CD14-positive monocyte (primary cell): Measurements from ENCODE around the gene ACO2. TPM values are rescaled to one million over a fixed set of nuclear protein-coding genes. Genes with fewer than 3 reads are reported as not detected.

ENCODE experiments used
- DNase-seq, 3 donors: peaks; one replicate each; pipeline ENCODE4 v3.0.0-alpha.2; 2011 to 2022
- H2AFZ ChIP-seq: 2 replicates; pipeline ENCODE4 v1.6.0; 2012; ENCODE audit warnings: mild to moderate bottlenecking, low read depth, low read length, inconsistent platforms; ENCODE audit not compliant: insufficient read depth, poor library complexity, severe bottlenecking
- H3K27ac ChIP-seq, 2 donors: 1 replicate in 1 of 2; 2 replicates in 1 of 2; pipeline ENCODE4 v1.5.1; 2012 to 2013; ENCODE audit warnings: low read length in 2 of 2, control low read depth in 1 of 2, inconsistent platforms in 1 of 2, low read depth in 1 of 2, mild to moderate bottlenecking in 1 of 2
- H3K27me3 ChIP-seq, 2 donors: one replicate each; pipeline versions ENCODE4 v1.6.0 to v1.6.1; 2011 to 2013; ENCODE audit warnings: low read length in 2 of 2; ENCODE audit not compliant: control insufficient read depth in 2 of 2, insufficient read depth in 2 of 2
- H3K36me3 ChIP-seq, 2 donors: replicated peaks in 1 of 2; 1 replicate in 1 of 2; 2 replicates in 1 of 2; pipeline versions ENCODE4 v1.5.1 to v1.6.1; 2012 to 2013; ENCODE audit warnings: low read length in 2 of 2, control low read depth in 1 of 2, inconsistent platforms in 1 of 2, mild to moderate bottlenecking in 1 of 2; ENCODE audit not compliant: insufficient read depth in 2 of 2, control insufficient read depth in 1 of 2
- H3K4me1 ChIP-seq, 2 donors: 1 replicate in 1 of 2; 2 replicates in 1 of 2; pipeline versions ENCODE4 v1.5.1 to v1.6.1; 2012 to 2013; ENCODE audit warnings: low read length in 2 of 2, control low read depth in 1 of 2, inconsistent platforms in 1 of 2, mild to moderate bottlenecking in 1 of 2, moderate library complexity in 1 of 2; ENCODE audit not compliant: insufficient read depth in 2 of 2, control insufficient read depth in 1 of 2
- H3K4me2 ChIP-seq: replicated peaks from 2 replicates; pipeline ENCODE3; 2012; ENCODE audit warnings: low read length, moderate library complexity, mild to moderate bottlenecking; ENCODE audit not compliant: poor library complexity, severe bottlenecking; ENCODE audit errors: extremely low read depth
- H3K4me3 ChIP-seq, 3 experiments: fragments of 200-600 bp in 1 of 3; sonication (generic) in 1 of 3; replicated peaks in 1 of 3; 1 replicate in 2 of 3; 2 replicates in 1 of 3; pipeline ENCODE4 v1.5.1; 2011 to 2013; ENCODE audit warnings: low read length in 3 of 3, mild to moderate bottlenecking in 3 of 3, control low read depth in 2 of 3, low read depth in 2 of 3, inconsistent platforms in 1 of 3, moderate library complexity in 1 of 3
- H3K79me2 ChIP-seq: 2 replicates; pipeline ENCODE4 v1.6.0; 2012; ENCODE audit warnings: mild to moderate bottlenecking, control low read depth, inconsistent platforms, low read length, moderate library complexity; ENCODE audit not compliant: insufficient read depth
- H3K9ac ChIP-seq: 2 replicates; pipeline ENCODE4 v1.6.0; 2017; ENCODE audit warnings: low read length, mild to moderate bottlenecking; ENCODE audit not compliant: insufficient read depth, poor library complexity, severe bottlenecking
- H3K9me3 ChIP-seq, 2 donors: replicated peaks in 1 of 2; 1 replicate in 1 of 2; 2 replicates in 1 of 2; pipeline versions ENCODE4 v1.5.1 to v1.6.1; 2012 to 2013; ENCODE audit warnings: low read length in 2 of 2, control low read depth in 1 of 2; ENCODE audit not compliant: control insufficient read depth in 1 of 2, insufficient read depth in 1 of 2
- H4K20me1 ChIP-seq: 2 replicates; pipeline ENCODE4 v1.6.0; 2012; ENCODE audit warnings: mild to moderate bottlenecking, low read length, control low read depth, moderate library complexity; ENCODE audit not compliant: insufficient read depth
- H3K27ac Mint-ChIP-seq, 7 donors: one replicate each; pipeline ENCODE4 v1.8.0; 2020; ENCODE audit warnings: mild to moderate bottlenecking in 7 of 7, mixed read lengths in 7 of 7, moderate library complexity in 6 of 7, inconsistent platforms in 2 of 7
- H3K27me3 Mint-ChIP-seq, 3 donors: one replicate each; pipeline ENCODE4 v1.8.0; 2021 to 2022; ENCODE audit warnings: low read depth in 3 of 3, mild to moderate bottlenecking in 3 of 3, mixed read lengths in 3 of 3, moderate library complexity in 3 of 3, inconsistent platforms in 1 of 3
- H3K36me3 Mint-ChIP-seq, 2 donors: one replicate each; pipeline ENCODE4 v1.8.0; 2020; ENCODE audit warnings: mixed read lengths in 2 of 2, inconsistent platforms in 1 of 2, mild to moderate bottlenecking in 1 of 2
- H3K4me1 Mint-ChIP-seq: one replicate; pipeline ENCODE4 v1.8.0; 2020; ENCODE audit warnings: mild to moderate bottlenecking, mixed read lengths
- H3K4me3 Mint-ChIP-seq, 2 donors: one replicate each; pipeline ENCODE4 v1.8.0; 2020; ENCODE audit warnings: mild to moderate bottlenecking in 2 of 2, mixed read lengths in 2 of 2, moderate library complexity in 1 of 2
- H3K9me3 Mint-ChIP-seq, 7 donors: one replicate each; pipeline ENCODE4 v1.8.0; 2020 to 2022; ENCODE audit warnings: mixed read lengths in 7 of 7, mild to moderate bottlenecking in 6 of 7, moderate library complexity in 6 of 7, inconsistent platforms in 2 of 7
- WGBS: methylation state at CpG from one replicate; pipeline ENCODE4 v1.1.5; 2013; ENCODE audit warnings: missing lambda C conversion rate; ENCODE audit not compliant: insufficient coverage; 5-methylcytosine and 5-hydroxymethylcytosine counted together
- intact Hi-C, 2 donors: fragments of 100-400 bp; cut with micrococcal nuclease; formaldehyde crosslinking; loops; one replicate each; pipeline versions ENCODE4 v1.15.0 to v1.15.1; 2023
- polyA plus RNA-seq, 3 donors: library from polyadenylated mRNA; depleted of rRNA in 1 of 3; unstranded in 2 of 3; stranded (reverse) in 1 of 3; fragments of 300-500 nt in 2 of 3; fragments of >200 nt in 1 of 3; fragmentation: Illumina TruSeq in 2 of 3; gene quantifications; 1 replicate in 2 of 3; 2 replicates in 1 of 3; pipeline ENCODE4 v1.2.3, GENCODE V29; 2012 to 2021
- TF ChIP-seq, protein P1 (sequence below): fragments of 200-600 bp; IDR thresholded peaks from one replicate; pipeline ENCODE4 v1.8.0; 2022; ENCODE audit warnings: antibody characterized with exemption, mild to moderate bottlenecking

ACO2 gene
- polyA plus RNA-seq, 3 donors: 56.8 to 75.8 (median 64.2) TPM

DNA sequence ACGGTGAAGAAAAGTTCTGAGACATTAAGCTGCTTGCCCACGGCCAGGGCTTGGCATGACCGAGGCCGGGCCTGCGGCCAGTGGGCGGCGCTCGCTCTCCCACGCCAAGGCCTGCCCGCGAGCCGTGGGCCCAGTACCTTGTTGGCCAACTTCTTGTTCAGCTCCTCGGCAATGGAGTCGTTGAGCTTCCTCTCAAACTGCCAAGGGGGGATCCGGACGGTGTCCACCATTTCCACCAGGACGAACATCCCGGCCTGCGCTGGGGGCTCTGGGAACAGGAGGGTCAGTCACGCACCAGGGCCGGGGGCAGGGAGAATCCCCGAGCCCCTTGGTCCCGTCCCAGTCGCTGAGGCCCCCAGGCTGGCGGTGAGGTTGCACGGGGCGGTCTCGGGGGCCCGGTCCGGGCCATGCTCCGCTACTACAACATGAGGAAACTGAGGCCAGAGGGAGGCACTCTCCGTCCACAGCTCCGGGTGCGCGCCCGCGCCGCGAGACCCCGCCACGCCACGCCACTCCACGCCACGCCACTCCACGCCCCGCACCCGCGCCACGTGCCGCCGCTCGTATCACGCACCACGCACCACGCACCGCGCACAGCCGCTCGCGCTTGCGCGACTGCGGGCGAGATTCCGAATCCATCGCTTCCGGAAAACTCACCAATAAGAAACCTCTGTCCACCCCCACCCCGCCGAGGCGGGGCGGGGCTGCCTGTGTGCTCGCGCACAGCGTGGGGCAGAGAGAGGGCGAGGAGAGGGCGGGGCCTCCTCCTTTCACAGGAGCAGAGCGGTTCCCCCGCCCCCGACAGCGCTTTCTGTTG is 75.1 kb downstream of the ACO2 start, which contains the start of gene POLR3H:
Gene POLR3H, minus strand, starts transcription at position 617 of the 817 bp plus-strand sequence. Its CDS starts 369 bp downstream, at position 248.
- H3K4me1 Mint-ChIP-seq: peaks cover 29% of the 10 kb centered on the region
- Histone ChIP-seq H3K9ac (peak within 1 kb of the TSS; percentile 90), H3K27me3 (no peaks in the 10 kb centered on the region), H3K4me1 (peaks cover 17 to 24% of the 10 kb centered on the region in 2 donors), H3K27ac (peak within 1 kb of the TSS; percentile 87 to 93), H2AFZ (peak within 1 kb of the TSS; percentile 97), H3K4me3 (peak within 1 kb of the TSS; percentile 56 to 93 (median 82)), H3K4me2 (peak within 1 kb of the TSS; percentile 98), H3K36me3 (peaks cover 8 to 23% of the 10 kb centered on the region in 2 donors), H3K79me2 (peaks cover 40% of the 10 kb centered on the region), H3K9me3 (no peaks in the 10 kb centered on the region), H4K20me1 (peaks cover 23% of the 10 kb centered on the region)
- peak; percentile 96 to 99 (median 98) for DNase-seq
- H3K4me3 Mint-ChIP-seq: peak within 1 kb of the TSS; percentile 87 to 94
- H3K36me3 Mint-ChIP-seq: peaks cover 12 to 17% of the 10 kb centered on the region in 2 donors
- H3K27ac Mint-ChIP-seq: peak within 1 kb of the TSS; percentile 83 to 95 (median 93)
- TF ChIP-seq, protein P1, sequence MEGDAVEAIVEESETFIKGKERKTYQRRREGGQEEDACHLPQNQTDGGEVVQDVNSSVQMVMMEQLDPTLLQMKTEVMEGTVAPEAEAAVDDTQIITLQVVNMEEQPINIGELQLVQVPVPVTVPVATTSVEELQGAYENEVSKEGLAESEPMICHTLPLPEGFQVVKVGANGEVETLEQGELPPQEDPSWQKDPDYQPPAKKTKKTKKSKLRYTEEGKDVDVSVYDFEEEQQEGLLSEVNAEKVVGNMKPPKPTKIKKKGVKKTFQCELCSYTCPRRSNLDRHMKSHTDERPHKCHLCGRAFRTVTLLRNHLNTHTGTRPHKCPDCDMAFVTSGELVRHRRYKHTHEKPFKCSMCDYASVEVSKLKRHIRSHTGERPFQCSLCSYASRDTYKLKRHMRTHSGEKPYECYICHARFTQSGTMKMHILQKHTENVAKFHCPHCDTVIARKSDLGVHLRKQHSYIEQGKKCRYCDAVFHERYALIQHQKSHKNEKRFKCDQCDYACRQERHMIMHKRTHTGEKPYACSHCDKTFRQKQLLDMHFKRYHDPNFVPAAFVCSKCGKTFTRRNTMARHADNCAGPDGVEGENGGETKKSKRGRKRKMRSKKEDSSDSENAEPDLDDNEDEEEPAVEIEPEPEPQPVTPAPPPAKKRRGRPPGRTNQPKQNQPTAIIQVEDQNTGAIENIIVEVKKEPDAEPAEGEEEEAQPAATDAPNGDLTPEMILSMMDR: peak; percentile 79
- WGBS: under 1% methylated on average over 79 of the region's 80 CpGs
- peaks cover 0 to 4% (median 2%) of the 10 kb centered on the region in 3 donors for H3K27me3 Mint-ChIP-seq
- intact Hi-C loops: loop anchor here (1.0 to 5.0 kb wide), 4 partner anchors 48 to 77 kb away; partner anchors contain the start of genes ACO2 (in 1 of the 2), DESI1 (in 1 of the 2), PHF5A (in 1 of the 2) and XRCC6 (in 1 of the 2)
- H3K9me3 Mint-ChIP-seq: no peaks in the 10 kb centered on the region

DNA sequence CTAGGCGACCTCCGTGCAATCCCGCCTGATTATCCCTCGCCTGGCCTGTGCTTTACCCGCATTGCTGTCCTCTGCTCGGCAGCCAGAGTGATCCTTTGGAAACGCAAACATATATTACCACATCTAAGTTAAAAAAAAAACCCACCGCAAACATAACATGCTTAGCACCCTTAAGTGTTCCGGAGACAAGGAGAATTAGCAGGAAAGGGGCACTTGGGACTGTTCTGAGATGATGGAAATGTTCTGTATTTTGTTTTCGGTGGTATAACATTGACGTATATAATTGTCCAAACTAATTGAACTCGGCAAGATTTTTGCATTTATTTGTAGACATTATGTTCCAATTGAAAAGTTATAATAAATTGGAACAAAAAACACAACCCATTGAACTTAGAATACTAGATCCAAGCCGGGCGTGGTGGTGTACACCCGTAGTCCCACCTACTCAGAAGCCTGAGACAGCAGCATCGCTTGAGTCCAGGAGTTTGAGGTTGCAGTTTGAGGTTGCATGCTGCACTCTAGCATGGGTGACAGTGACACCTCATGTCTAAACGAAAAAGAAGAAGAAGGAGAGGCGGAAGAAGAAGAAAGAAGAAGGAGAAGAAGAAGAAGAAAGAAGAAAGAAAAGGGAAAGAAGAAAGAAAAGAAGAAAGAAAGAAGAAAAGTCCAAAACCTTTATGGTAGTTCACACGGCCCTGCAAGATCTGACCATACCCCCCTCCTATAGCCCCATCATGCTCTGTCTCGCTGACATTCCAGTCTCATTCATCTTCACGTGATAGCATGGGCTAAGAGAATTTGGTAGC is 76.0 kb downstream of the ACO2 start:
- WGBS: 0% methylated on average over 7 of the region's 21 CpGs
- DNase-seq: no peak
- no peaks in the 10 kb centered on the region for H3K9me3 Mint-ChIP-seq
- peak overlapping the region; percentile 39 for H2AFZ ChIP-seq
- H3K27me3 Mint-ChIP-seq: peaks cover 0 to 4% (median 4%) of the 10 kb centered on the region in 3 donors
- peak overlapping the region; percentile 29 to 93 (median 33) for H3K4me3 ChIP-seq
- peak overlapping the region; percentile 87 to 94 for H3K4me3 Mint-ChIP-seq
- peaks cover 4 to 11% of the 10 kb centered on the region in 2 donors for H3K36me3 Mint-ChIP-seq
- peak overlapping the region; percentile 98 for H3K4me2 ChIP-seq
- intact Hi-C loops: loop anchor here (1.0 to 5.0 kb wide), 4 partner anchors 47 to 78 kb away; partner anchors contain the start of genes ACO2 (in 1 of the 2), DESI1 (in 1 of the 2), PHF5A (in 1 of the 2) and XRCC6 (in 1 of the 2)
- peaks cover under 1 to 15% of the 10 kb centered on the region in 2 donors for H3K36me3 ChIP-seq
- no peaks in the 10 kb centered on the region for H3K27me3 ChIP-seq
- H3K4me1 Mint-ChIP-seq: peaks cover 29% of the 10 kb centered on the region
- peaks cover 40% of the 10 kb centered on the region for H3K79me2 ChIP-seq
- no peak overlapping the region for H3K9ac ChIP-seq
- peak overlapping the region; percentile 67 to 94 (median 88) for H3K27ac Mint-ChIP-seq
- H3K9me3 ChIP-seq: no peaks in the 10 kb centered on the region
- TF ChIP-seq, protein P1: no peak
- peaks cover 23% of the 10 kb centered on the region for H4K20me1 ChIP-seq
- H3K4me1 ChIP-seq: peaks cover 17 to 24% of the 10 kb centered on the region in 2 donors
- H3K27ac ChIP-seq: peak overlapping the region in 1 of 2 donors; percentile 44
